ENCODE data around the gene OSBPL6.

OSBPL6 gene

GRCh38 chr2:178277741-178278197 is 83.5 kb downstream of the OSBPL6 start:
- H3K4me3 ChIP-seq (ENCODE audit: low read depth, low read length) = no peak overlapping the region
- peak; percentile 45 for DNase-seq (ENCODE audit: low read depth, low spot score)
- no peak for TF ChIP-seq CTCF (IDR thresholded peaks at IDR 0.05; ENCODE audit: low read depth, low read length)
- in situ Hi-C loops (cut with HindIII; ENCODE audit: low sequenced_read_pairs) = no loop called here

- peak; percentile 92 for DNase-seq (ENCODE audit: low read depth, low spot score)
- TF ChIP-seq CTCF (IDR thresholded peaks at IDR 0.05; ENCODE audit: low read depth, low read length) = no peak
- no peak overlapping the region for H3K4me3 ChIP-seq (ENCODE audit: low read depth, low read length)
- in situ Hi-C loops (cut with HindIII; ENCODE audit: low sequenced_read_pairs) = no loop called here
These were observed 84.8 kb downstream of the OSBPL6 start for GRCh38 chr2:178279142-178279541.

GRCh38 chr2:178279636-178280035 is 85.3 kb downstream of the OSBPL6 start:
- no peak for DNase-seq (ENCODE audit: low read depth, low spot score)
- TF ChIP-seq CTCF (IDR thresholded peaks at IDR 0.05; ENCODE audit: low read depth, low read length) = no peak
- in situ Hi-C loops (cut with HindIII; ENCODE audit: low sequenced_read_pairs) = no loop called here
- H3K4me3 ChIP-seq (ENCODE audit: low read depth, low read length) = no peak overlapping the region

GRCh38 chr2:178280244-178280852 is 86.0 kb downstream of the OSBPL6 start:
- peak; percentile 72 for TF ChIP-seq CTCF (IDR thresholded peaks at IDR 0.05; ENCODE audit: low read depth, low read length)
- in situ Hi-C loops (cut with HindIII; ENCODE audit: low sequenced_read_pairs) = no loop called here
- peak; percentile 55 for DNase-seq (ENCODE audit: low read depth, low spot score)
- H3K4me3 ChIP-seq (ENCODE audit: low read depth, low read length) = no peak overlapping the region

GRCh38 chr2:178282075-178282815 is 87.9 kb downstream of the OSBPL6 start:
- no peak for TF ChIP-seq CTCF (IDR thresholded peaks at IDR 0.05; ENCODE audit: low read depth, low read length)
- H3K4me3 ChIP-seq (ENCODE audit: low read depth, low read length) = no peak overlapping the region
- in situ Hi-C loops (cut with HindIII; ENCODE audit: low sequenced_read_pairs) = no loop called here
- DNase-seq (ENCODE audit: low read depth, low spot score) = peak; percentile 73

- no peak for DNase-seq (ENCODE audit: low read depth, low spot score)
- in situ Hi-C loops (cut with HindIII; ENCODE audit: low sequenced_read_pairs) = no loop called here
- H3K4me3 ChIP-seq (ENCODE audit: low read depth, low read length) = no peak overlapping the region
- no peak for TF ChIP-seq CTCF (IDR thresholded peaks at IDR 0.05; ENCODE audit: low read depth, low read length)
These were observed 89.1 kb downstream of the OSBPL6 start for GRCh38 chr2:178283341-178283918.
